ENCODE measurements around the gene FES.

The FES gene

DNA sequence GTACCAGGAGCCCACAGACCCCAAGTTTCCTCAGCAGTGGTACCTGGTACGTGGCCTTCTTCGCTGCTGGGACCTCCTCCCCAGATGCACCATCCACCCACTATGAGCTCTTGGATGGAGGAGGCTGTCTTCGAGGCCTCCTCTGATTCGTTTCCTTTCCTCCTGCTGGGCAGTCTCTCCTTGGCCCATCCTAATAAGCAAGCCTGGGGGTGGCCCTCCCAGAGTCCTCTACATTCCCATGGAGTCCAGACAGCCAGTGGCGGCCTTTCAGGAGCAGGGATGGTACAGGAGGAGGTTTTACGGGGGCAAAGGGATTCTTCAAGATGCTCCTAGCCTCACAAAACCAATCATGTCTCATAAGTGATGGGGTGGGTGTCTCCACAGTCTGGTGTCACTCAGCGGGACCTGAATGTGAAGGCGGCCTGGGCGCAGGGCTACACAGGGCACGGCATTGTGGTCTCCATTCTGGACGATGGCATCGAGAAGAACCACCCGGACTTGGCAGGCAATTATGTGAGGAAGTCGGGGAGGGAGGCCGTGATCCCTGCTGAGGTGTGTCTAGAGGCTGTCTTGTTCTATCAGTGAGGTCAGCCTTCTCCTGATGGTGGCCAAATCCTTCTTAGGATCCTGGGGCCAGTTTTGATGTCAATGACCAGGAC is 7.7 kb upstream of the FES start:
- H2AFZ ChIP-seq (ENCODE audit: low read depth, low read length), result no peak overlapping the region
- peaks cover 10% of the 10 kb centered on the region for H3K79me2 ChIP-seq (ENCODE audit: insufficient read depth, low read length)
- peaks cover 10% of the 10 kb centered on the region for H4K20me1 ChIP-seq (ENCODE audit: insufficient read depth, low read length)
- no peaks in the 10 kb centered on the region for H3K27me3 ChIP-seq (ENCODE audit: insufficient read depth, low read length, poor library complexity)
- no peak overlapping the region for H3K4me2 ChIP-seq (ENCODE audit: insufficient read depth, low read length)
- H3K4me3 ChIP-seq (ENCODE audit: low read depth in 1 of 2, low read length in 2 of 2), result no peak overlapping the region
- DNase-seq (no peak), ATAC-seq (ENCODE audit: insufficient read depth, low read depth) (no peak)
- H3K27ac ChIP-seq (ENCODE audit: low read length), result no peak overlapping the region
- TF ChIP-seq EZH2 (IDR thresholded peaks at IDR 0.05; ENCODE audit: borderline replicate concordance, low read depth, low read length, severe bottlenecking), result no peak
- TF ChIP-seq, protein P1, sequence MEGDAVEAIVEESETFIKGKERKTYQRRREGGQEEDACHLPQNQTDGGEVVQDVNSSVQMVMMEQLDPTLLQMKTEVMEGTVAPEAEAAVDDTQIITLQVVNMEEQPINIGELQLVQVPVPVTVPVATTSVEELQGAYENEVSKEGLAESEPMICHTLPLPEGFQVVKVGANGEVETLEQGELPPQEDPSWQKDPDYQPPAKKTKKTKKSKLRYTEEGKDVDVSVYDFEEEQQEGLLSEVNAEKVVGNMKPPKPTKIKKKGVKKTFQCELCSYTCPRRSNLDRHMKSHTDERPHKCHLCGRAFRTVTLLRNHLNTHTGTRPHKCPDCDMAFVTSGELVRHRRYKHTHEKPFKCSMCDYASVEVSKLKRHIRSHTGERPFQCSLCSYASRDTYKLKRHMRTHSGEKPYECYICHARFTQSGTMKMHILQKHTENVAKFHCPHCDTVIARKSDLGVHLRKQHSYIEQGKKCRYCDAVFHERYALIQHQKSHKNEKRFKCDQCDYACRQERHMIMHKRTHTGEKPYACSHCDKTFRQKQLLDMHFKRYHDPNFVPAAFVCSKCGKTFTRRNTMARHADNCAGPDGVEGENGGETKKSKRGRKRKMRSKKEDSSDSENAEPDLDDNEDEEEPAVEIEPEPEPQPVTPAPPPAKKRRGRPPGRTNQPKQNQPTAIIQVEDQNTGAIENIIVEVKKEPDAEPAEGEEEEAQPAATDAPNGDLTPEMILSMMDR (IDR thresholded peaks at IDR 0.05; ENCODE audit: borderline replicate concordance, extremely low read depth, low read length, poor library complexity, severe bottlenecking), result no peak
- H3K9me3 ChIP-seq (ENCODE audit: insufficient read depth, low read length, severe bottlenecking), result no peaks in the 10 kb centered on the region
- peaks cover 14% of the 10 kb centered on the region for H3K4me1 ChIP-seq (ENCODE audit: insufficient read depth, low read length)
- H3K36me3 ChIP-seq (ENCODE audit: insufficient read depth, low read length), result peaks cover 56% of the 10 kb centered on the region
- no peak overlapping the region for H3K9ac ChIP-seq (ENCODE audit: low read depth, low read length)

- Histone ChIP-seq H3K9ac (ENCODE audit: low read depth, low read length) (no peak overlapping the region), H3K4me2 (ENCODE audit: insufficient read depth, low read length) (no peak overlapping the region), H3K4me1 (ENCODE audit: insufficient read depth, low read length) (peaks cover 10% of the 10 kb centered on the region), H3K27me3 (ENCODE audit: insufficient read depth, low read length, poor library complexity) (no peaks in the 10 kb centered on the region), H3K9me3 (ENCODE audit: insufficient read depth, low read length, severe bottlenecking) (no peaks in the 10 kb centered on the region), H2AFZ (ENCODE audit: low read depth, low read length) (no peak overlapping the region), H3K27ac (ENCODE audit: low read length) (no peak overlapping the region), H3K79me2 (ENCODE audit: insufficient read depth, low read length) (peaks cover 3% of the 10 kb centered on the region), H3K36me3 (ENCODE audit: insufficient read depth, low read length) (peaks cover 57% of the 10 kb centered on the region), H3K4me3 (ENCODE audit: low read depth in 1 of 2, low read length in 2 of 2) (no peak overlapping the region), H4K20me1 (ENCODE audit: insufficient read depth, low read length) (peaks cover 7% of the 10 kb centered on the region)
- TF ChIP-seq EZH2 (IDR thresholded peaks at IDR 0.05; ENCODE audit: borderline replicate concordance, low read depth, low read length, severe bottlenecking), result no peak
- TF ChIP-seq, protein P1 (IDR thresholded peaks at IDR 0.05; ENCODE audit: borderline replicate concordance, extremely low read depth, low read length, poor library complexity, severe bottlenecking), result no peak
- DNase-seq, result no peak
- no peak for ATAC-seq (ENCODE audit: insufficient read depth, low read depth)
Observed at GRCh38 chr15:90877315-90877714, 7.0 kb upstream of the FES start.

- Histone ChIP-seq H2AFZ (ENCODE audit: low read depth, low read length) (no peak overlapping the region), H3K27ac (ENCODE audit: low read length) (no peak overlapping the region), H3K79me2 (ENCODE audit: insufficient read depth, low read length) (0 out of 2 replicates have a peak, but pooled peaks cover 3% of the 10 kb centered on the region), H3K9ac (ENCODE audit: low read depth, low read length) (no peak overlapping the region), H3K4me2 (ENCODE audit: insufficient read depth, low read length) (no peak overlapping the region), H3K27me3 (ENCODE audit: insufficient read depth, low read length, poor library complexity) (no peaks in the 10 kb centered on the region), H4K20me1 (ENCODE audit: insufficient read depth, low read length) (peaks cover 3% of the 10 kb centered on the region; the same call in 1 of the 2 replicates), H3K36me3 (ENCODE audit: insufficient read depth, low read length) (peaks cover 57% of the 10 kb centered on the region), H3K9me3 (ENCODE audit: insufficient read depth, low read length, severe bottlenecking) (no peaks in the 10 kb centered on the region), H3K4me1 (ENCODE audit: insufficient read depth, low read length) (peaks cover 3% of the 10 kb centered on the region), H3K4me3 (ENCODE audit: low read depth in 1 of 2, low read length in 2 of 2) (no peak overlapping the region)
- DNase-seq, result no peak
- ATAC-seq (ENCODE audit: insufficient read depth, low read depth), result no peak
- TF ChIP-seq EZH2 (IDR thresholded peaks at IDR 0.05; ENCODE audit: borderline replicate concordance, low read depth, low read length, severe bottlenecking), result no peak
Observed at GRCh38 chr15:90877996-90878395, 6.3 kb upstream of the FES start.

DNA sequence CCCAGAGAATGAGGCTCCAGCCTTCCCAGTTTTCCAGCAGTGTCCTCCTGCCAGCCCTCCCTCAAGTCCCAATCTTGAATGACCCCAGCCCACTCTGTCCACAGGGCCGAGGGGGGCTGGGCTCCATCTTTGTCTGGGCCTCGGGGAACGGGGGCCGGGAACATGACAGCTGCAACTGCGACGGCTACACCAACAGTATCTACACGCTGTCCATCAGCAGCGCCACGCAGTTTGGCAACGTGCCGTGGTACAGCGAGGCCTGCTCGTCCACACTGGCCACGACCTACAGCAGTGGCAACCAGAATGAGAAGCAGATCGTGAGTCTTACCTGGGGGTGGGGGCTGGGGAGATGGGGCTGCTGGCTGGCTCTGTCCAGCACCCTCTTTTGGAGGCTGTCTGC is 5.6 kb upstream of the FES start:
- no peaks in the 10 kb centered on the region for H3K4me1 ChIP-seq (ENCODE audit: insufficient read depth, low read length)
- H3K4me2 ChIP-seq (ENCODE audit: insufficient read depth, low read length), result no peak overlapping the region
- no peak overlapping the region for H3K27ac ChIP-seq (ENCODE audit: low read length)
- H3K27me3 ChIP-seq (ENCODE audit: insufficient read depth, low read length, poor library complexity), result no peaks in the 10 kb centered on the region
- no peaks in the 10 kb centered on the region for H3K9me3 ChIP-seq (ENCODE audit: insufficient read depth, low read length, severe bottlenecking)
- DNase-seq (no peak), ATAC-seq (ENCODE audit: insufficient read depth, low read depth) (no peak)
- no peak overlapping the region for H3K9ac ChIP-seq (ENCODE audit: low read depth, low read length)
- H3K36me3 ChIP-seq (ENCODE audit: insufficient read depth, low read length), result peaks cover 57% of the 10 kb centered on the region
- no peak overlapping the region for H3K4me3 ChIP-seq (ENCODE audit: low read depth in 1 of 2, low read length in 2 of 2)
- TF ChIP-seq, protein P1 (IDR thresholded peaks at IDR 0.05; ENCODE audit: borderline replicate concordance, extremely low read depth, low read length, poor library complexity, severe bottlenecking), result no peak
- TF ChIP-seq EZH2 (IDR thresholded peaks at IDR 0.05; ENCODE audit: borderline replicate concordance, low read depth, low read length, severe bottlenecking), result no peak
- no peak overlapping the region for H2AFZ ChIP-seq (ENCODE audit: low read depth, low read length)
- H4K20me1 ChIP-seq (ENCODE audit: insufficient read depth, low read length), result peaks cover 3% of the 10 kb centered on the region; the same call in 1 of the 2 replicates
- 0 out of 2 replicates have a peak, but pooled peaks cover 3% of the 10 kb centered on the region for H3K79me2 ChIP-seq (ENCODE audit: insufficient read depth, low read length)
